HG02885 (cell line): ENCODE data around the gene AGMO.

Experiments used
- ATAC-seq: cut with Tn5 transposase; IDR thresholded peaks from one replicate; pipeline ENCODE4 v1.9.1; 2021; ENCODE audit warnings: mild to moderate bottlenecking; ENCODE audit not compliant: unreplicated experiment, poor library complexity

The AGMO gene

GRCh38 chr7:15174485-15174884, 387.3 kb downstream of the AGMO start:
- ATAC-seq = no peak

GRCh38 chr7:15168489-15168888, 393.3 kb downstream of the AGMO start:
- ATAC-seq = no peak

GRCh38 chr7:15167912-15168311, 393.9 kb downstream of the AGMO start:
- no peak for ATAC-seq

GRCh38 chr7:15166620-15167019, 395.2 kb downstream of the AGMO start:
- no peak for ATAC-seq

- ATAC-seq = no peak
Observed at GRCh38 chr7:15159261-15159660, 402.6 kb downstream of the AGMO start.

- no peak for ATAC-seq
Observed at GRCh38 chr7:15158141-15158810, 403.5 kb downstream of the AGMO start.
